Parathyroid adenoma (tissue), 2 donors: ENCODE results near the gene DTNB.
"Not testable (repeated sequence)": the region's sequence is repeated elsewhere in the genome, so short reads cannot be mapped to it uniquely, and the experiment has no call there.

Experiments used
- H2AFZ ChIP-seq: fragments of 300-600 bp; sonication (generic); one replicate; pipeline ENCODE4 v1.7.0; 2017; ENCODE audit warnings: antibody characterized with exemption, mild to moderate bottlenecking
- H3K27ac ChIP-seq: fragments of 300-600 bp; sonication (generic); one replicate; pipeline ENCODE4 v1.7.0; 2017
- H3K27me3 ChIP-seq: fragments of 300-600 bp; sonication (generic); one replicate; pipeline ENCODE4 v1.7.0; 2017; ENCODE audit warnings: low read length; ENCODE audit not compliant: control insufficient read depth, insufficient read depth
- H3K36me3 ChIP-seq: fragments of 300-600 bp; sonication (generic); one replicate; pipeline ENCODE4 v1.7.0; 2017; ENCODE audit warnings: low read length; ENCODE audit not compliant: control insufficient read depth, insufficient read depth
- H3K4me1 ChIP-seq: fragments of 300-600 bp; sonication (generic); one replicate; pipeline ENCODE4 v1.7.0; 2017; ENCODE audit warnings: control low read depth
- H3K4me2 ChIP-seq: fragments of 300-600 bp; sonication (generic); one replicate; pipeline ENCODE4 v1.7.0; 2017; ENCODE audit warnings: low read length
- H3K4me3 ChIP-seq: fragments of 300-600 bp; sonication (generic); one replicate; pipeline ENCODE4 v1.7.0; 2017; ENCODE audit warnings: low read depth, low read length
- H3K79me2 ChIP-seq: fragments of 300-600 bp; sonication (generic); one replicate; pipeline ENCODE4 v1.7.0; 2017; ENCODE audit warnings: control low read depth
- H3K9ac ChIP-seq: fragments of 300-600 bp; sonication (generic); one replicate; pipeline ENCODE4 v1.7.0; 2017; ENCODE audit warnings: mild to moderate bottlenecking
- H3K9me3 ChIP-seq: fragments of 300-600 bp; sonication (generic); one replicate; pipeline ENCODE4 v1.7.0; 2017; ENCODE audit warnings: low read length; ENCODE audit not compliant: control insufficient read depth
- TF ChIP-seq, protein P1 (sequence below): fragments of 300-600 bp; sonication (generic); IDR thresholded peaks from one replicate; pipeline ENCODE4 v1.7.0; 2017; ENCODE audit warnings: antibody characterized with exemption, mild to moderate bottlenecking
- donor health status: primary hyperparathyroidism.

Gene DTNB

DNA sequence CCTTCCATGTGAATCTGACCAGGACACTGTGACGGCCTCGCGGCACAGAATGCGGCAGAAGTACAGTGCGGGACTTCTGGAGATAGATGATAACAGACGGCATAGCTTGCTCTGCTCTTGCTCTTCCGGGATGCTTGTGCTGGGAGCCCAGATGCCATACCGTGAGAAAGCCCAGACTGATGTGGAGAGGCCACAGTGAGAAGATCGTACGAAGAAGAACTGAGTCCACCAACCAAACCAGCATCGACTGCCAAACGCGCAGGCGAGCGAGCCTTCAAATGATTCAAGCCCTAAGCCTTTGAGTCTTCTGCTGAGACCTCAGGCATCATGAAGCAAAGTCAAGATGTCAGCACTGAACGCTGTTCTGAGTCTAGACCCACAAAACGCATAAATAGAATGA lies 33.7 kb downstream of the DTNB start:
- Histone ChIP-seq H3K4me3 (no peak overlapping the region), H3K9me3 (no peaks in the 10 kb centered on the region)

DNA sequence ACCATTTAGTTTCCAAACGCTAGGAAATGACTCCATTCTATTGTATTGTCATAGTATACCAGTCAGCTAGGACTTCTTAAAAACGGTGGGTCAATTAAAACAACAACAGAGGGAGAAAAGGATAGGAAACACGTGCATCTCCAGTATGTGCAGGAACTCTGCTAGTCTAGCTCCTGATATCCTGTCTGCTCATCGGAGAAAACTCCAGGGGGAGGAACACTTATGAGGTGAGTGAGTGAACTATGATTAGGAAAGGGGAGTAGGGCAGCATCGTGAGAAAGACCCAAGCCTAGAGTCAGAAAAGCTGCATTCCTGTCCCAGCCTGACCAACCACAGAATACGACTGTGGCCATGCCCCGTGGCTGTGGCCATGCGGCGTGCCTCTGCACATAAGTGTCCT lies 34.2 kb downstream of the DTNB start:
- TF ChIP-seq, protein P1, sequence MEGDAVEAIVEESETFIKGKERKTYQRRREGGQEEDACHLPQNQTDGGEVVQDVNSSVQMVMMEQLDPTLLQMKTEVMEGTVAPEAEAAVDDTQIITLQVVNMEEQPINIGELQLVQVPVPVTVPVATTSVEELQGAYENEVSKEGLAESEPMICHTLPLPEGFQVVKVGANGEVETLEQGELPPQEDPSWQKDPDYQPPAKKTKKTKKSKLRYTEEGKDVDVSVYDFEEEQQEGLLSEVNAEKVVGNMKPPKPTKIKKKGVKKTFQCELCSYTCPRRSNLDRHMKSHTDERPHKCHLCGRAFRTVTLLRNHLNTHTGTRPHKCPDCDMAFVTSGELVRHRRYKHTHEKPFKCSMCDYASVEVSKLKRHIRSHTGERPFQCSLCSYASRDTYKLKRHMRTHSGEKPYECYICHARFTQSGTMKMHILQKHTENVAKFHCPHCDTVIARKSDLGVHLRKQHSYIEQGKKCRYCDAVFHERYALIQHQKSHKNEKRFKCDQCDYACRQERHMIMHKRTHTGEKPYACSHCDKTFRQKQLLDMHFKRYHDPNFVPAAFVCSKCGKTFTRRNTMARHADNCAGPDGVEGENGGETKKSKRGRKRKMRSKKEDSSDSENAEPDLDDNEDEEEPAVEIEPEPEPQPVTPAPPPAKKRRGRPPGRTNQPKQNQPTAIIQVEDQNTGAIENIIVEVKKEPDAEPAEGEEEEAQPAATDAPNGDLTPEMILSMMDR = no peak
- H3K4me2 ChIP-seq = no peak overlapping the region
- no peaks in the 10 kb centered on the region for H3K4me1 ChIP-seq
- no peak overlapping the region for H3K4me3 ChIP-seq
- no peak overlapping the region for H3K27ac ChIP-seq
- no peaks in the 10 kb centered on the region for H3K9me3 ChIP-seq
- H3K27me3 ChIP-seq = no peaks in the 10 kb centered on the region
- H2AFZ ChIP-seq = no peak overlapping the region
- no peak overlapping the region for H3K9ac ChIP-seq
- H3K36me3 ChIP-seq = no peaks in the 10 kb centered on the region
- H3K79me2 ChIP-seq = peaks cover 4% of the 10 kb centered on the region

More for the DNA sequence above, 33.7 kb downstream of the DTNB start:
- Histone ChIP-seq H3K79me2 (peaks cover 4% of the 10 kb centered on the region), H3K27me3 (no peaks in the 10 kb centered on the region), H3K27ac (no peak overlapping the region), H2AFZ (no peak overlapping the region), H3K9ac (no peak overlapping the region), H3K4me2 (no peak overlapping the region), H3K4me1 (no peaks in the 10 kb centered on the region), H3K36me3 (no peaks in the 10 kb centered on the region)
- TF ChIP-seq, protein P1 = no peak

DNA sequence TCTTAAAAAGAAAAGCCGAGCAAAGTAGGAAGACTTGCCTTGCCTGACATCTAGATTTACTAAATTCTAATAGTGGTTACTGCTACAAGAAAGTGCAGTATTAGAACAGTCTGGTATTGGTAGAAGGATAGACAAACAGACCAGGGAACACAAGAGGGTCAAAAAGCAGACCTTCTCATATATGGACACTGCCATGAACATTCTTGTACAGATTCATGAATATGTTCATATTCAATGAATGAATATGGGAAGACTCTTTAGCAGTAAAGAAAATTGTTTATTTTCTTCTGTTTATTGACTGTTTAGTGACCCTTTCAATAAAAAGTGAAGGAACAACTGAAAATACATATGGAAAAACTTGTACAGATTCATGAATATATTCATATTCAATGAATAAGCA lies 37.6 kb downstream of the DTNB start:
- Histone ChIP-seq H2AFZ (no peak overlapping the region), H3K9me3 (no peaks in the 10 kb centered on the region), H3K79me2 (no peaks in the 10 kb centered on the region), H3K4me1 (peaks cover 2% of the 10 kb centered on the region), H3K4me3 (no peak overlapping the region), H3K9ac (no peak overlapping the region), H3K4me2 (no peak overlapping the region), H3K27ac (no peak overlapping the region), H3K27me3 (no peaks in the 10 kb centered on the region), H3K36me3 (no peaks in the 10 kb centered on the region)
- TF ChIP-seq, protein P1 = no peak

DNA sequence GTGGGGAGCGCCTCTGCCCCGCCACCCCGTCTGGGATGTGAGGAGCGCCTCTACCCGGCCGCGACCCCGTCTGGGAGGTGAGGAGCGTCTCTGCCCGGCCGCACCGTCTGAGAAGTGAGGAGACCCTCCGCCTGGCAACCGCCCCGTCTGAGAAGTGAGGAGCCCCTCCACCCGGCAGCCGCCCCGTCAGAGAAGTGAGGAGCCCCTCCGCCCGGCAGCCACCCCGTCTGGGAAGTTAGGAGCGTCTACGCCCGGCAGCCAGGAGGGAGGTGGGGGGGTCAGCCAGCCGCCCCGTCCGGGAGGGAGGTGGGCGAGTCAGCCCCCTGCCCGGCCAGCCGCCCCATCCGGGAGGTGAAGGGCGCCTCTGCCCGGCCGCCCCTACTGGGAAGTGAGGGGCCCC lies 39.6 kb downstream of the DTNB start:
- H3K4me2 ChIP-seq, H3K4me1 ChIP-seq, H3K9me3 ChIP-seq, H3K27ac ChIP-seq, H3K79me2 ChIP-seq, H3K4me3 ChIP-seq, H3K9ac ChIP-seq, H3K27me3 ChIP-seq, H2AFZ ChIP-seq, H3K36me3 ChIP-seq: not testable (repeated sequence)

DNA sequence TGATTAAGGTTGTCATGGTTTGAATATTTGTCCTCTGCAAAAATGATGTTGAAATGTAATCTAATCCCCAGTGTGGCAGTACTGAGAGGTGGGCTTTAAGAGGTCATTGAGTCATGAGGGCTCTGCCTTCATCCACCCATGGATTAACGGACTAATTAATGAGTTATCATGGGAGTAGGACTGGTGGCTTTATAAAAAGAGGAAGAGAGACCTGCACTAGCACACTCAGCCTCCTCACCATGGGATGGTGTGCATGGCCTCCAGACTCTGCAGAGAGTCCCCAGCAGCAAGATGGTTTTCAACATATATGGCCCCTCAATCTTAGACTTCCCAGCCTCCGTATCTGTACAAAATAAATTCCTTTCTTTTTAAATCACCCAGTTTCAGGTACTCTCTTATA lies 41.0 kb downstream of the DTNB start:
- H3K79me2 ChIP-seq = no peaks in the 10 kb centered on the region
- H2AFZ ChIP-seq = no peak overlapping the region
- no peaks in the 10 kb centered on the region for H3K27me3 ChIP-seq
- H3K4me2 ChIP-seq = no peak overlapping the region
- no peak overlapping the region for H3K9ac ChIP-seq
- H3K9me3 ChIP-seq = no peaks in the 10 kb centered on the region
- H3K27ac ChIP-seq = no peak overlapping the region
- TF ChIP-seq, protein P1 = no peak
- no peak overlapping the region for H3K4me3 ChIP-seq
- H3K4me1 ChIP-seq = peaks cover 2% of the 10 kb centered on the region
- H3K36me3 ChIP-seq = no peaks in the 10 kb centered on the region
